Effector CD8-positive, alpha-beta T cell (primary cell): Measurements from ENCODE around the gene RYK.
A peak's percentile ranks its signal among the peaks of the same experiment; 100 is the strongest.
"Not testable (repeated sequence)": the region's sequence is repeated elsewhere in the genome, so short reads cannot be mapped to it uniquely, and the experiment has no call there.

Source experiments
- DNase-seq: peaks from one replicate; lab custom pipeline; 2025; lab: John Stamatoyannopoulos, UW

Gene RYK

GRCh38 chr3:134255404-134255803 lies 4.7 kb upstream of the RYK start:
- no peak for DNase-seq

GRCh38 chr3:134253475-134254226 lies 3.0 kb upstream of the RYK start:
- no peak for DNase-seq

- no peak for DNase-seq
Observed at GRCh38 chr3:134252766-134253165, 2.1 kb upstream of the RYK start.

GRCh38 chr3:134251731-134252391 lies 1.2 kb upstream of the RYK start:
- no peak for DNase-seq

GRCh38 chr3:134249935-134250716 lies 533 bp downstream of the RYK start:
- peak; percentile 9 for DNase-seq

- DNase-seq = no peak
Observed at GRCh38 chr3:134249296-134249841, 1.3 kb downstream of the RYK start.

GRCh38 chr3:134244921-134245320 lies 5.7 kb downstream of the RYK start:
- no peak for DNase-seq

- DNase-seq = no peak
Observed at GRCh38 chr3:134242649-134243617, 7.7 kb downstream of the RYK start.

GRCh38 chr3:134239538-134239937 lies 11.1 kb downstream of the RYK start:
- no peak for DNase-seq

- DNase-seq = no peak
Observed at GRCh38 chr3:134237454-134238145, 13.1 kb downstream of the RYK start.

- no peak for DNase-seq
Observed at GRCh38 chr3:134236505-134237170, 14.0 kb downstream of the RYK start.

- no peak for DNase-seq
Observed at GRCh38 chr3:134235577-134236076, 15.0 kb downstream of the RYK start.

GRCh38 chr3:134232951-134233350 lies 17.7 kb downstream of the RYK start:
- DNase-seq = no peak

GRCh38 chr3:134232151-134232550 lies 18.5 kb downstream of the RYK start:
- no peak for DNase-seq

- no peak for DNase-seq
Observed at GRCh38 chr3:134231131-134231530, 19.5 kb downstream of the RYK start.

- DNase-seq = no peak
Observed at GRCh38 chr3:134229038-134229437, 21.6 kb downstream of the RYK start.

GRCh38 chr3:134228479-134228878 lies 22.2 kb downstream of the RYK start:
- DNase-seq = no peak

GRCh38 chr3:134228035-134228434 lies 22.6 kb downstream of the RYK start:
- no peak for DNase-seq

- not testable (repeated sequence) for DNase-seq
Observed at GRCh38 chr3:134224796-134225156, 25.9 kb downstream of the RYK start.

- no peak for DNase-seq
Observed at GRCh38 chr3:134222835-134223234, 27.8 kb downstream of the RYK start.
